Panc1 (cell line): ENCODE measurements around the gene GUCY1A1. TPM values are rescaled to one million over a fixed set of nuclear protein-coding genes. Genes with fewer than 3 reads are reported as not detected.

ENCODE experiments used
- ATAC-seq: fragments of 200-7000 bp; cut with Tn5 transposase; 2 replicates; pipeline ENCODE4 v1.9.1; 2020; ENCODE audit warnings: mild to moderate bottlenecking, moderate library complexity
- BruUV-seq: library from RNA; stranded (reverse); fragments of 400-500 nt; replicated peaks from 2 replicates; lab custom pipeline; 2021; lab: Mats Ljungman, UMichigan
- CTCF ChIA-PET: fragments of 300-600 bp; sonication (Branson Sonifier 250); formaldehyde crosslinking; loops from one replicate; lab custom pipeline; 2022; ENCODE audit warnings: antibody characterized with exemption; lab: Charles Lee
- POLR2A ChIA-PET: fragments of 300-600 bp; sonication (Branson Sonifier 250); formaldehyde crosslinking; loops from one replicate; lab custom pipeline; 2022; ENCODE audit warnings: antibody characterized with exemption; lab: Charles Lee
- DNase-seq: peaks from one replicate; pipeline ENCODE4 v3.0.0-alpha.2; 2010; ENCODE audit warnings: low read depth, low spot score
- H3K27ac ChIP-seq: 2 replicates; pipeline ENCODE4 v1.5.1; 2011; ENCODE audit warnings: mild to moderate bottlenecking, low read length, inconsistent platforms
- H3K27me3 ChIP-seq: fragments of 200-500 bp; sonication (Bioruptor generic); 2 replicates; pipeline ENCODE4 v1.6.0; 2014; ENCODE audit warnings: low read length, inconsistent platforms; ENCODE audit not compliant: control insufficient read depth, insufficient read depth
- H3K36me3 ChIP-seq: fragments of 200-500 bp; sonication (Bioruptor generic); 2 replicates; pipeline ENCODE4 v1.5.1; 2014; ENCODE audit warnings: inconsistent platforms, mild to moderate bottlenecking, low read length, moderate library complexity; ENCODE audit not compliant: control insufficient read depth, insufficient read depth
- H3K4me1 ChIP-seq: 2 replicates; pipeline ENCODE4 v1.5.1; 2011; ENCODE audit warnings: inconsistent platforms, mild to moderate bottlenecking, low read length, moderate library complexity; ENCODE audit not compliant: control insufficient read depth, insufficient read depth
- H3K4me3 ChIP-seq, 2 experiments: 2 replicates each; pipeline ENCODE4 v1.5.1; 2011 to 2012; ENCODE audit warnings: low read depth in 2 of 2, low read length in 2 of 2, mild to moderate bottlenecking in 2 of 2, inconsistent platforms in 1 of 2, moderate library complexity in 1 of 2
- H3K9me3 ChIP-seq: fragments of 200-500 bp; sonication (Bioruptor generic); 2 replicates; pipeline ENCODE4 v1.5.1; 2014; ENCODE audit warnings: low read depth, mild to moderate bottlenecking, inconsistent platforms, low read length, moderate library complexity; ENCODE audit not compliant: control insufficient read depth, insufficient read depth
- POLR2AphosphoS5 ChIP-seq: IDR thresholded peaks from 2 replicates; pipeline ENCODE4 v1.6.1; 2012; ENCODE audit warnings: mild to moderate bottlenecking, low read depth, low read length, moderate library complexity
- SIN3A ChIP-seq: IDR thresholded peaks from 2 replicates; pipeline ENCODE4 v1.6.1; 2012; ENCODE audit warnings: low read depth, mild to moderate bottlenecking, low read length, moderate library complexity, borderline replicate concordance; ENCODE audit not compliant: insufficient read depth
- TCF7L2 ChIP-seq: IDR thresholded peaks from 2 replicates; pipeline ENCODE4 v1.6.1; 2011; ENCODE audit warnings: mild to moderate bottlenecking, low read depth, low read length, inconsistent platforms
- in situ Hi-C: cut with HindIII; loops from 2 replicates; pipeline ENCODE4 v1.10.0; 2016; ENCODE audit warnings: low sequenced_read_pairs, low pct_unique_long_range_greater_than_20kb
- intact Hi-C: fragments of 100-400 bp; cut with micrococcal nuclease; formaldehyde crosslinking; loops from one replicate; pipeline ENCODE4 v1.10.0; 2022; ENCODE audit not compliant: unreplicated experiment
- total RNA-seq: library from RNA; stranded (reverse); gene quantifications from one replicate; pipeline ENCODE4 v1.2.1, GENCODE V29; 2021; ENCODE audit not compliant: unreplicated experiment
- TF ChIP-seq, protein P1 (sequence below), 2 experiments: IDR thresholded peaks; 2 replicates each; pipeline ENCODE4 v1.6.1; 2011 to 2012; ENCODE audit warnings: low read depth in 2 of 2, control low read depth in 1 of 2, low read length in 1 of 2, mild to moderate bottlenecking in 1 of 2, moderate library complexity in 1 of 2; ENCODE audit not compliant: insufficient read depth in 1 of 2
- TF ChIP-seq, protein P2 (sequence below): fragments of 450-650 bp; IDR thresholded peaks from 2 replicates; pipeline ENCODE4 v1.5.1; 2017; ENCODE audit warnings: mild to moderate bottlenecking

The GUCY1A1 gene
- total RNA-seq, 1 experiment from 2014 or later: 0.57 TPM

DNA sequence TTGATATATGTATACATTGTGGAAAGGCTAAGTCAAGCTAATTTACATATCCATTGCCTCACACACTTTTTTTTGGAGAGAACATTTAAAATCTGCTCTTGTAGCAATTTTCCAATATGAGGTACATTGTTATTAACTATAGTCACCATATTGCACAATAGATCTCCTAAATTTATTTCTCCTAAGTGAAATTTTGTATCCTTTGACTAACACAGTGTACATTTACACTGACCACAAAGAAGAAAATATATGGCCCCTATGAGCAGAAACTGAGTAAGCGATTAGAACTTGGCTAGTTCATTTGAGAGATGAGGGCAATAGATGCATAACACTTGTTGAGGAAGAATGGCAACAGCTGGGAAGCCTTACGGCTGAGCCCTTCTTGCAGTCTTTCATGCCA, 71.9 kb downstream of the GUCY1A1 start:
- H3K4me3 ChIP-seq: no peak overlapping the region
- in situ Hi-C loops (no loop called here), intact Hi-C loops (no loop called here)
- POLR2A ChIA-PET: no interaction called here
- DNase-seq (no peak), ATAC-seq (no peak)
- no TSS peak for BruUV-seq
- H3K27me3 ChIP-seq: no peaks in the 10 kb centered on the region
- H3K27ac ChIP-seq: no peak overlapping the region
- H3K36me3 ChIP-seq: no peaks in the 10 kb centered on the region
- CTCF ChIA-PET: no interaction called here
- H3K4me1 ChIP-seq: no peaks in the 10 kb centered on the region
- no peak for TF ChIP-seq POLR2AphosphoS5
- TF ChIP-seq SIN3A: no peak
- TF ChIP-seq, protein P1, sequence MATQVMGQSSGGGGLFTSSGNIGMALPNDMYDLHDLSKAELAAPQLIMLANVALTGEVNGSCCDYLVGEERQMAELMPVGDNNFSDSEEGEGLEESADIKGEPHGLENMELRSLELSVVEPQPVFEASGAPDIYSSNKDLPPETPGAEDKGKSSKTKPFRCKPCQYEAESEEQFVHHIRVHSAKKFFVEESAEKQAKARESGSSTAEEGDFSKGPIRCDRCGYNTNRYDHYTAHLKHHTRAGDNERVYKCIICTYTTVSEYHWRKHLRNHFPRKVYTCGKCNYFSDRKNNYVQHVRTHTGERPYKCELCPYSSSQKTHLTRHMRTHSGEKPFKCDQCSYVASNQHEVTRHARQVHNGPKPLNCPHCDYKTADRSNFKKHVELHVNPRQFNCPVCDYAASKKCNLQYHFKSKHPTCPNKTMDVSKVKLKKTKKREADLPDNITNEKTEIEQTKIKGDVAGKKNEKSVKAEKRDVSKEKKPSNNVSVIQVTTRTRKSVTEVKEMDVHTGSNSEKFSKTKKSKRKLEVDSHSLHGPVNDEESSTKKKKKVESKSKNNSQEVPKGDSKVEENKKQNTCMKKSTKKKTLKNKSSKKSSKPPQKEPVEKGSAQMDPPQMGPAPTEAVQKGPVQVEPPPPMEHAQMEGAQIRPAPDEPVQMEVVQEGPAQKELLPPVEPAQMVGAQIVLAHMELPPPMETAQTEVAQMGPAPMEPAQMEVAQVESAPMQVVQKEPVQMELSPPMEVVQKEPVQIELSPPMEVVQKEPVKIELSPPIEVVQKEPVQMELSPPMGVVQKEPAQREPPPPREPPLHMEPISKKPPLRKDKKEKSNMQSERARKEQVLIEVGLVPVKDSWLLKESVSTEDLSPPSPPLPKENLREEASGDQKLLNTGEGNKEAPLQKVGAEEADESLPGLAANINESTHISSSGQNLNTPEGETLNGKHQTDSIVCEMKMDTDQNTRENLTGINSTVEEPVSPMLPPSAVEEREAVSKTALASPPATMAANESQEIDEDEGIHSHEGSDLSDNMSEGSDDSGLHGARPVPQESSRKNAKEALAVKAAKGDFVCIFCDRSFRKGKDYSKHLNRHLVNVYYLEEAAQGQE (IDR thresholded peaks at IDR 0.05; ENCODE audit: insufficient read depth in 1 of 2, low read depth in 2 of 2, low read length in 1 of 2): no peak
- TF ChIP-seq, protein P2, sequence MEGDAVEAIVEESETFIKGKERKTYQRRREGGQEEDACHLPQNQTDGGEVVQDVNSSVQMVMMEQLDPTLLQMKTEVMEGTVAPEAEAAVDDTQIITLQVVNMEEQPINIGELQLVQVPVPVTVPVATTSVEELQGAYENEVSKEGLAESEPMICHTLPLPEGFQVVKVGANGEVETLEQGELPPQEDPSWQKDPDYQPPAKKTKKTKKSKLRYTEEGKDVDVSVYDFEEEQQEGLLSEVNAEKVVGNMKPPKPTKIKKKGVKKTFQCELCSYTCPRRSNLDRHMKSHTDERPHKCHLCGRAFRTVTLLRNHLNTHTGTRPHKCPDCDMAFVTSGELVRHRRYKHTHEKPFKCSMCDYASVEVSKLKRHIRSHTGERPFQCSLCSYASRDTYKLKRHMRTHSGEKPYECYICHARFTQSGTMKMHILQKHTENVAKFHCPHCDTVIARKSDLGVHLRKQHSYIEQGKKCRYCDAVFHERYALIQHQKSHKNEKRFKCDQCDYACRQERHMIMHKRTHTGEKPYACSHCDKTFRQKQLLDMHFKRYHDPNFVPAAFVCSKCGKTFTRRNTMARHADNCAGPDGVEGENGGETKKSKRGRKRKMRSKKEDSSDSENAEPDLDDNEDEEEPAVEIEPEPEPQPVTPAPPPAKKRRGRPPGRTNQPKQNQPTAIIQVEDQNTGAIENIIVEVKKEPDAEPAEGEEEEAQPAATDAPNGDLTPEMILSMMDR: no peak
- no peak for TF ChIP-seq TCF7L2
- H3K9me3 ChIP-seq: no peaks in the 10 kb centered on the region

DNA sequence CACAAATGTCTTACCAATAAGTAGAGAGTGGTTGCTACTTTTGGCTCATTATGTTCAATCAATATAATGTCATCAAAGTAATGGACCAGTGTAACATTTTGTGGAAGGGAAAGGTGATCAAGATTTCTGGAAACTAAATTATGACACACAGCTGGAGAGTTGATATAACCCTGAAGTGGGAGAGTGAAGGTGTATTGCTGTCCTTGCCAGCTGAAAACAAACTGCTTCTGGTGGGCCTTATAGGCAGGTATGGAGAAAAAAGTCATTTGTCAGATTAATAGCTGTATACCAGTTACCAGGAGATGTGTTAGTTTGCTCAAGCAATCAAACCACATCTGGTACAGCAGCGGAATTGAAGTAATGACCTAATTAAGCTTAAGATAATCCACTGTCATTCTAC, 74.9 kb downstream of the GUCY1A1 start:
- ATAC-seq (no peak), DNase-seq (no peak)
- Histone ChIP-seq H3K4me3 (no peak overlapping the region), H3K4me1 (no peaks in the 10 kb centered on the region), H3K9me3 (no peaks in the 10 kb centered on the region), H3K27ac (no peak overlapping the region), H3K27me3 (no peaks in the 10 kb centered on the region), H3K36me3 (no peaks in the 10 kb centered on the region)
- TF ChIP-seq, protein P1 (IDR thresholded peaks at IDR 0.05; ENCODE audit: insufficient read depth in 1 of 2, low read depth in 2 of 2, low read length in 1 of 2): no peak
- TF ChIP-seq POLR2AphosphoS5 (no peak), TCF7L2 (no peak), SIN3A (no peak)
- TF ChIP-seq, protein P2: no peak
- ChIA-PET POLR2A (no interaction called here), CTCF (no interaction called here)
- intact Hi-C loops (no loop called here), in situ Hi-C loops (no loop called here)
- no TSS peak for BruUV-seq
